HCEC 1CT (cell line): ENCODE measurements around the gene HIBADH.
"Not testable (repeated sequence)": the region's sequence is repeated elsewhere in the genome, so short reads cannot be mapped to it uniquely, and the experiment has no call there.

ENCODE experiments used
- DNase-seq: peaks from one replicate; pipeline ENCODE4 v3.0.0-alpha.2; 2017

HIBADH gene

GRCh38 chr7:27533652-27534081 is 129.0 kb downstream of the HIBADH start:
- no peak for DNase-seq

- DNase-seq: no peak
Observed at GRCh38 chr7:27532314-27532713, 130.4 kb downstream of the HIBADH start.

- DNase-seq: no peak
Observed at GRCh38 chr7:27527348-27527714, 135.4 kb downstream of the HIBADH start.

GRCh38 chr7:27526611-27527347 is 135.9 kb downstream of the HIBADH start:
- DNase-seq: no peak

- DNase-seq: no peak
Observed at GRCh38 chr7:27526131-27526530, 136.6 kb downstream of the HIBADH start.

- no peak for DNase-seq
Observed at GRCh38 chr7:27523321-27523720, 139.4 kb downstream of the HIBADH start.

GRCh38 chr7:27522566-27522965 is 140.1 kb downstream of the HIBADH start:
- no peak for DNase-seq

- DNase-seq: peak; percentile 60
Observed at GRCh38 chr7:27520815-27521790, 141.6 kb downstream of the HIBADH start.

GRCh38 chr7:27519793-27520469 is 142.8 kb downstream of the HIBADH start:
- no peak for DNase-seq

GRCh38 chr7:27518561-27519350 is 143.9 kb downstream of the HIBADH start:
- DNase-seq: no peak

GRCh38 chr7:27516421-27516820 is 146.3 kb downstream of the HIBADH start:
- DNase-seq: no peak

GRCh38 chr7:27515933-27516332 is 146.8 kb downstream of the HIBADH start:
- DNase-seq: no peak

GRCh38 chr7:27514861-27515260 is 147.8 kb downstream of the HIBADH start:
- DNase-seq: no peak

GRCh38 chr7:27513885-27514284 is 148.8 kb downstream of the HIBADH start:
- no peak for DNase-seq

- DNase-seq: not testable (repeated sequence)
Observed at GRCh38 chr7:27511370-27511769, 151.3 kb downstream of the HIBADH start.

- no peak for DNase-seq
Observed at GRCh38 chr7:27510541-27510940, 152.1 kb downstream of the HIBADH start.

GRCh38 chr7:27501879-27502278 is 160.8 kb downstream of the HIBADH start:
- not testable (repeated sequence) for DNase-seq

- no peak for DNase-seq
Observed at GRCh38 chr7:27501001-27501400, 161.7 kb downstream of the HIBADH start.

- no peak for DNase-seq
Observed at GRCh38 chr7:27492224-27492623, 170.5 kb downstream of the HIBADH start.

GRCh38 chr7:27491534-27491933 is 171.1 kb downstream of the HIBADH start:
- DNase-seq: no peak

- DNase-seq: no peak
Observed at GRCh38 chr7:27487509-27487908, 175.2 kb downstream of the HIBADH start.

- no peak for DNase-seq
Observed at GRCh38 chr7:27484451-27484850, 178.2 kb downstream of the HIBADH start.
